Fibroblast of villous mesenchyme (primary cell): ENCODE results near the gene ARTN. TPM values are rescaled to one million over a fixed set of nuclear protein-coding genes. Genes with fewer than 3 reads are reported as not detected.

Experiments
- DNase-seq: peaks from one replicate; pipeline ENCODE4 v3.0.0-alpha.2; 2010; ENCODE audit warnings: low read depth
- H3K4me3 ChIP-seq: 2 replicates; pipeline ENCODE4 v1.5.1; 2011; ENCODE audit warnings: low read depth, mild to moderate bottlenecking, low read length
- CTCF ChIP-seq: IDR thresholded peaks from 2 replicates; pipeline ENCODE4 v1.5.1; 2012; ENCODE audit warnings: low read depth, mild to moderate bottlenecking, low read length; ENCODE audit not compliant: insufficient read depth
- total RNA-seq: library from RNA; depleted of rRNA; stranded (reverse); fragments of >200 nt; gene quantifications from 2 replicates; pipeline ENCODE4 v1.2.3, GENCODE V29; 2012

The ARTN gene
- total RNA-seq, 1 donor, result 0.86 TPM

GRCh38 chr1:43956234-43956633 lies 22.6 kb downstream of the ARTN start:
- TF ChIP-seq CTCF, result no peak
- no peak overlapping the region for H3K4me3 ChIP-seq
- DNase-seq, result no peak

- TF ChIP-seq CTCF, result no peak
- no peak for DNase-seq
- H3K4me3 ChIP-seq, result no peak overlapping the region
These were observed 23.9 kb downstream of the ARTN start for GRCh38 chr1:43957407-43958040.

GRCh38 chr1:43958351-43959255 lies 25.0 kb downstream of the ARTN start:
- TF ChIP-seq CTCF, result no peak
- H3K4me3 ChIP-seq, result no peak overlapping the region
- no peak for DNase-seq

GRCh38 chr1:43960798-43961197 lies 27.2 kb downstream of the ARTN start:
- TF ChIP-seq CTCF, result no peak
- no peak for DNase-seq
- no peak overlapping the region for H3K4me3 ChIP-seq

- DNase-seq, result no peak
- no peak overlapping the region for H3K4me3 ChIP-seq
- no peak for TF ChIP-seq CTCF
These were observed 28.1 kb downstream of the ARTN start for GRCh38 chr1:43961692-43962091.

GRCh38 chr1:43962324-43962723 lies 28.7 kb downstream of the ARTN start:
- H3K4me3 ChIP-seq, result no peak overlapping the region
- no peak for TF ChIP-seq CTCF
- DNase-seq, result no peak
